ENCODE results near the gene OR52N2.

- TF ChIP-seq, protein P1, sequence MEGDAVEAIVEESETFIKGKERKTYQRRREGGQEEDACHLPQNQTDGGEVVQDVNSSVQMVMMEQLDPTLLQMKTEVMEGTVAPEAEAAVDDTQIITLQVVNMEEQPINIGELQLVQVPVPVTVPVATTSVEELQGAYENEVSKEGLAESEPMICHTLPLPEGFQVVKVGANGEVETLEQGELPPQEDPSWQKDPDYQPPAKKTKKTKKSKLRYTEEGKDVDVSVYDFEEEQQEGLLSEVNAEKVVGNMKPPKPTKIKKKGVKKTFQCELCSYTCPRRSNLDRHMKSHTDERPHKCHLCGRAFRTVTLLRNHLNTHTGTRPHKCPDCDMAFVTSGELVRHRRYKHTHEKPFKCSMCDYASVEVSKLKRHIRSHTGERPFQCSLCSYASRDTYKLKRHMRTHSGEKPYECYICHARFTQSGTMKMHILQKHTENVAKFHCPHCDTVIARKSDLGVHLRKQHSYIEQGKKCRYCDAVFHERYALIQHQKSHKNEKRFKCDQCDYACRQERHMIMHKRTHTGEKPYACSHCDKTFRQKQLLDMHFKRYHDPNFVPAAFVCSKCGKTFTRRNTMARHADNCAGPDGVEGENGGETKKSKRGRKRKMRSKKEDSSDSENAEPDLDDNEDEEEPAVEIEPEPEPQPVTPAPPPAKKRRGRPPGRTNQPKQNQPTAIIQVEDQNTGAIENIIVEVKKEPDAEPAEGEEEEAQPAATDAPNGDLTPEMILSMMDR (conservative IDR thresholded peaks at IDR 0.05): no peak
- no peak for TF ChIP-seq EZH2 (IDR thresholded peaks at IDR 0.05; ENCODE audit: low read depth)
Observed at GRCh38 chr11:5846701-5847100, 38.0 kb downstream of the OR52N2 start.

All from PC-9 (cell line).